Keratinocyte (primary cell): ENCODE data around the gene A3GALT2. TPM values are rescaled to one million over a fixed set of nuclear protein-coding genes. Genes with fewer than 3 reads are reported as not detected.
"Not testable (repeated sequence)": the region's sequence is repeated elsewhere in the genome, so short reads cannot be mapped to it uniquely, and the experiment has no call there.

ENCODE experiments used
- DNase-seq: peaks from one replicate; pipeline ENCODE4 v3.0.0-alpha.2; 2011; ENCODE audit warnings: low read depth, missing footprints, low spot score
- FAIRE-seq: peaks from 2 replicates; lab custom pipeline; 2011; peaks lifted over from hg19 to GRCh38; lab: Jason Lieb, UNC
- H2AFZ ChIP-seq: 2 replicates; pipeline ENCODE4 v1.6.0; 2012; ENCODE audit warnings: low read length, control low read depth, inconsistent platforms; ENCODE audit not compliant: control insufficient read depth
- H3K27ac ChIP-seq: 2 replicates; pipeline ENCODE4 v1.5.1; 2011; ENCODE audit warnings: low read length; ENCODE audit not compliant: control insufficient read depth, insufficient read depth
- H3K27me3 ChIP-seq: 3 replicates; pipeline ENCODE4 v1.6.0; 2011; ENCODE audit warnings: low read length; ENCODE audit not compliant: control insufficient read depth, insufficient read depth; ENCODE audit errors: extremely low read depth
- H3K36me3 ChIP-seq, 2 experiments: 2 replicates in 1 of 2; 3 replicates in 1 of 2; pipeline ENCODE4 v1.5.1; 2011; ENCODE audit warnings: low read length in 2 of 2, mild to moderate bottlenecking in 1 of 2; ENCODE audit not compliant: control insufficient read depth in 2 of 2, insufficient read depth in 2 of 2; ENCODE audit errors: extremely low read depth in 1 of 2
- H3K4me1 ChIP-seq: 3 replicates; pipeline ENCODE4 v1.5.1; 2011; ENCODE audit warnings: low read length; ENCODE audit not compliant: control insufficient read depth, insufficient read depth; ENCODE audit errors: extremely low read depth
- H3K4me2 ChIP-seq: 3 replicates; pipeline ENCODE4 v1.6.0; 2011; ENCODE audit warnings: low read depth, low read length; ENCODE audit not compliant: control insufficient read depth, insufficient read depth; ENCODE audit errors: extremely low read depth
- H3K4me3 ChIP-seq, 3 experiments: fragments of 200-600 bp in 1 of 3; sonication (generic) in 1 of 3; 2 replicates in 2 of 3; 3 replicates in 1 of 3; pipeline ENCODE4 v1.5.1; 2011 to 2016; ENCODE audit warnings: low read length in 3 of 3, mild to moderate bottlenecking in 3 of 3, control low read depth in 2 of 3, inconsistent platforms in 1 of 3, low read depth in 1 of 3, mixed read lengths in 1 of 3, mixed run types in 1 of 3, moderate library complexity in 1 of 3; ENCODE audit not compliant: control insufficient read depth in 2 of 3, insufficient read depth in 2 of 3; ENCODE audit errors: extremely low read depth in 1 of 3
- H3K79me2 ChIP-seq: 2 replicates; pipeline ENCODE4 v1.6.0; 2012; ENCODE audit warnings: low read length; ENCODE audit not compliant: control insufficient read depth, insufficient read depth
- H3K9ac ChIP-seq: 3 replicates; pipeline ENCODE4 v1.6.0; 2011; ENCODE audit warnings: low read length; ENCODE audit not compliant: control insufficient read depth, insufficient read depth; ENCODE audit errors: extremely low read depth
- H3K9me1 ChIP-seq: 3 replicates; pipeline ENCODE4 v1.6.0; 2011; ENCODE audit warnings: low read length; ENCODE audit not compliant: control insufficient read depth, insufficient read depth; ENCODE audit errors: extremely low read depth
- H3K9me3 ChIP-seq: 2 replicates; pipeline ENCODE4 v1.5.1; 2012; ENCODE audit warnings: low read depth, low read length; ENCODE audit not compliant: control insufficient read depth
- H4K20me1 ChIP-seq: 3 replicates; pipeline ENCODE4 v1.6.0; 2011; ENCODE audit warnings: low read length; ENCODE audit not compliant: control insufficient read depth, insufficient read depth; ENCODE audit errors: extremely low read depth
- EZH2 ChIP-seq: IDR thresholded peaks from one replicate; pipeline ENCODE4 v1.6.1; 2012; ENCODE audit warnings: inconsistent platforms, mild to moderate bottlenecking, low read length, moderate library complexity
- dilution Hi-C: fragments of 300-500 bp; cut with MboI; formaldehyde crosslinking; loops from one replicate; pipeline ENCODE4 v1.7.0; 2020; ENCODE audit warnings: low sequenced_read_pairs; ENCODE audit not compliant: extremely low pct_ligation_motif_present
- polyA plus RNA-seq, 5 experiments: library from polyadenylated mRNA; depleted of rRNA in 3 of 5; stranded (reverse) in 3 of 5; stranded (forward) in 1 of 5; unstranded in 1 of 5; fragments of >200 nt; gene quantifications; 1 replicate in 1 of 5; 2 replicates in 3 of 5; 3 replicates in 1 of 5; pipeline versions ENCODE4 v1.2.1 to v1.2.3, GENCODE V29; 2011 to 2012; ENCODE audit warnings: missing spikeins in 2 of 5, low read depth in 1 of 5, low replicate concordance in 1 of 5
- TF ChIP-seq, protein P1 (sequence below), 3 experiments: IDR thresholded peaks in 1 of 3; conservative IDR thresholded peaks in 1 of 3; optimal IDR thresholded peaks in 1 of 3; 2 replicates in 2 of 3; 3 replicates in 1 of 3; pipeline versions ENCODE3 to v1.5.1; 2011; ENCODE audit warnings: low read length in 3 of 3, mild to moderate bottlenecking in 3 of 3, moderate library complexity in 2 of 3, control low read depth in 1 of 3, inconsistent platforms in 1 of 3; ENCODE audit not compliant: insufficient read depth in 2 of 3; ENCODE audit errors: extremely low read depth in 1 of 3

The A3GALT2 gene
- polyA plus RNA-seq, 1 donor (not counting 4 experiments of a cell fraction or from before 2014, with no cell fraction given): not detected

DNA sequence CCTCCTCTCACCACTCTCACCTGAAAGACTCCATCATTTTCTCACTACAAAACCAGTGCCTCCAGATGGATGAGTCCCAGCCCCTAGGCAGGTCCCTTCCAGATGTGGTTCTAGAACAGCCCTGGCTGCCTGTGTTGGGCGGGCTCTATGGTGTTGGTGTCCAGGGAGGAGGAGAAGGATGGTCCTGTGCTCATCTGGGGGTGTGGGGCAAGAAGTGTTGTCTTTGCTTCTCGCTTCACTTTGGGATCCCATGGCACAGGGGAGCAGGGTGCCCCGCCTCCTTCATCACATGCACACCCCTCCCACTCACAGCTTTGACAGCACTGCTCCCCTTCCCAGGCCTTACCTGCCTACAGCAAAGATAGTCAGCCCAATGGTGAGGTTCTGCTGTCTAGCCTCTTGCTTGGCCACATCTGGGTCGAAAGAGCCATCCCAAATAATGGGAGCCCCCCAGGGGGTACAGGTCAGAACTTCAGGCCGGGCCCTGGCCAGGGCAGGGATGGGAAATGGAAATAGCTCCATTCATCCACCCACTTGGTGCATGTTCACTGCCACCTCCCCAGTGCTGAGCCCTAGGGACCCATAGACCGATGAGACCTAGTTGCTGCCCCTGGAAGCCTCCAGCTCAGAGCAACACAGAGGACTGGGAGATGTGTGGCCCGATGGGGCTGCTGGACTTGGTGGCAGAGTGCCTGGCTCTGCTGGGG, 9.0 kb downstream of the A3GALT2 start:
- dilution Hi-C loops: no loop called here
- Histone ChIP-seq H4K20me1 (no peaks in the 10 kb centered on the region), H3K9me3 (no peaks in the 10 kb centered on the region), H3K27ac (no peak overlapping the region), H3K9ac (no peak overlapping the region), H3K4me2 (no peak overlapping the region), H3K4me3 (no peak overlapping the region), H3K79me2 (no peaks in the 10 kb centered on the region), H3K4me1 (no peaks in the 10 kb centered on the region), H2AFZ (no peak overlapping the region), H3K27me3 (peaks cover 4% of the 10 kb centered on the region), H3K36me3 (no peaks in the 10 kb centered on the region), H3K9me1 (no peaks in the 10 kb centered on the region)
- DNase-seq (no peak), FAIRE-seq (no peak)
- TF ChIP-seq EZH2: no peak
- TF ChIP-seq, protein P1, sequence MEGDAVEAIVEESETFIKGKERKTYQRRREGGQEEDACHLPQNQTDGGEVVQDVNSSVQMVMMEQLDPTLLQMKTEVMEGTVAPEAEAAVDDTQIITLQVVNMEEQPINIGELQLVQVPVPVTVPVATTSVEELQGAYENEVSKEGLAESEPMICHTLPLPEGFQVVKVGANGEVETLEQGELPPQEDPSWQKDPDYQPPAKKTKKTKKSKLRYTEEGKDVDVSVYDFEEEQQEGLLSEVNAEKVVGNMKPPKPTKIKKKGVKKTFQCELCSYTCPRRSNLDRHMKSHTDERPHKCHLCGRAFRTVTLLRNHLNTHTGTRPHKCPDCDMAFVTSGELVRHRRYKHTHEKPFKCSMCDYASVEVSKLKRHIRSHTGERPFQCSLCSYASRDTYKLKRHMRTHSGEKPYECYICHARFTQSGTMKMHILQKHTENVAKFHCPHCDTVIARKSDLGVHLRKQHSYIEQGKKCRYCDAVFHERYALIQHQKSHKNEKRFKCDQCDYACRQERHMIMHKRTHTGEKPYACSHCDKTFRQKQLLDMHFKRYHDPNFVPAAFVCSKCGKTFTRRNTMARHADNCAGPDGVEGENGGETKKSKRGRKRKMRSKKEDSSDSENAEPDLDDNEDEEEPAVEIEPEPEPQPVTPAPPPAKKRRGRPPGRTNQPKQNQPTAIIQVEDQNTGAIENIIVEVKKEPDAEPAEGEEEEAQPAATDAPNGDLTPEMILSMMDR (optimal IDR thresholded peaks at IDR 0.05 in 1 of 3, IDR thresholded peaks at IDR 0.05 in 1 of 3, conservative IDR thresholded peaks at IDR 0.05 in 1 of 3; ENCODE audit: extremely low read depth in 1 of 3, insufficient read depth in 2 of 3, low read length in 3 of 3): no peak

DNA sequence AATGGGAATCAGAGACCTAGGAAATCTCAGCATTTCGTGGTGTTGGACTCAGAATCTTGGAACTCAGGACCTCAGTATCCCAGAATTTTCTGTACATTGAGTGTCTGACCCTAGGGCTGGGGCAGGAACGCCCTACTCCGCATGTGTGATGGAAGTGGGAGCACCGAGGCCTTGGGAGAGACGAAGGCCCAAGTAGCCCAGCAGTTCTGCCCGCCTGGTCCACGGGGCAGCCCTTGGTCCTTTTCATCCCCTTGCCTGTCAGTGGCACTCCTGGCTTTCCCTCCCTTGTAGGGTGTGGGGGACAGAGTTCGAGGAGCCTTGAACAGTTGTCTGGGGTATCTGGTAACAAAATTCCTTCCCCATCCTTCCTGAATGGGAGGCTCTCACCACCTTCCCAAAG, 10.2 kb downstream of the A3GALT2 start:
- Histone ChIP-seq H3K4me2 (no peak overlapping the region), H3K79me2 (no peaks in the 10 kb centered on the region), H3K9me1 (no peaks in the 10 kb centered on the region), H3K9me3 (no peaks in the 10 kb centered on the region), H4K20me1 (no peaks in the 10 kb centered on the region), H3K9ac (no peak overlapping the region), H3K27me3 (peaks cover 13% of the 10 kb centered on the region), H3K4me3 (no peak overlapping the region), H3K4me1 (no peaks in the 10 kb centered on the region), H3K27ac (no peak overlapping the region), H3K36me3 (no peaks in the 10 kb centered on the region), H2AFZ (no peak overlapping the region)
- no peak for TF ChIP-seq EZH2
- TF ChIP-seq, protein P1 (optimal IDR thresholded peaks at IDR 0.05 in 1 of 3, IDR thresholded peaks at IDR 0.05 in 1 of 3, conservative IDR thresholded peaks at IDR 0.05 in 1 of 3; ENCODE audit: extremely low read depth in 1 of 3, insufficient read depth in 2 of 3, low read length in 3 of 3): no peak
- no peak for FAIRE-seq
- dilution Hi-C loops: no loop called here
- no peak for DNase-seq

DNA sequence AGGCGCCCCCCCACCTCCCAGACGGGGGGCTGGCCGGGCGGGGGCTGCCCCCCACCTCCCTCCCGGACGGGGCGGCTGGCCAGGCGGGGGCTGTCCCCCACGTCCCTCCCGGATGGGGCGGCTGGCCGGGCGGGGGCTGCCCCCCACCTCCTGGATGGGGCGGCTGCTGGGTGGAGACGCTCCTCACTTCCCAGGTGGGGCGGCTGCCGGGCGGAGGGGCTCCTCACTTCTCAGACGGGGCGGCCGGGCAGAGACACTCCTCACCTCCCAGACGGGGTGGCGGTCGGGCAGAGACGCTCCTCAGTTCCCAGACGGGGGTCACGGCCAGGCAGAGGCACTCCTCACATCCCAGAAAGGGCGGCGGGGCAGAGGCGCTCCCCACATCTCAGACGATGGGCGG, 11.5 kb downstream of the A3GALT2 start:
- H3K27me3 ChIP-seq: peaks cover 13% of the 10 kb centered on the region
- H3K4me3 ChIP-seq, H3K79me2 ChIP-seq, H3K9me1 ChIP-seq, H3K9ac ChIP-seq, H3K36me3 ChIP-seq, H4K20me1 ChIP-seq, H3K27ac ChIP-seq, H3K4me2 ChIP-seq, FAIRE-seq, DNase-seq, H2AFZ ChIP-seq, dilution Hi-C loops, H3K4me1 ChIP-seq, H3K9me3 ChIP-seq: not testable (repeated sequence)
